Ammon's horn (tissue), 1 donor: ENCODE measurements around the gene MYBL2.

Experiments used
- DNase-seq: peaks from one replicate; pipeline ENCODE4 v3.0.0-alpha.2; 2016; ENCODE audit warnings: low spot score

Gene MYBL2

GRCh38 chr20:43723735-43724134 is 56.8 kb downstream of the MYBL2 start:
- no peak for DNase-seq

GRCh38 chr20:43724383-43724782 is 57.5 kb downstream of the MYBL2 start:
- no peak for DNase-seq

- DNase-seq: no peak
Measured at GRCh38 chr20:43725666-43726065, 58.8 kb downstream of the MYBL2 start.

GRCh38 chr20:43726333-43726732 is 59.4 kb downstream of the MYBL2 start:
- DNase-seq: no peak

- no peak for DNase-seq
Measured at GRCh38 chr20:43726811-43727338, 60.0 kb downstream of the MYBL2 start, which contains the start of gene GTSF1L. TSS of gene GTSF1L (minus strand) at chr20:43727002. CDS start at chr20:43726694, 308 bp downstream.

GRCh38 chr20:43727980-43728590 is 61.2 kb downstream of the MYBL2 start:
- no peak for DNase-seq

- DNase-seq: no peak
Measured at GRCh38 chr20:43728686-43729255, 61.9 kb downstream of the MYBL2 start.

- DNase-seq: no peak
Measured at GRCh38 chr20:43731469-43731868, 64.6 kb downstream of the MYBL2 start.

GRCh38 chr20:43731927-43732326 is 65.0 kb downstream of the MYBL2 start:
- DNase-seq: no peak

- no peak for DNase-seq
Measured at GRCh38 chr20:43736588-43737158, 69.8 kb downstream of the MYBL2 start.

- no peak for DNase-seq
Measured at GRCh38 chr20:43737925-43738324, 71.0 kb downstream of the MYBL2 start.

GRCh38 chr20:43739148-43739749 is 72.3 kb downstream of the MYBL2 start:
- DNase-seq: no peak

GRCh38 chr20:43740642-43741041 is 73.7 kb downstream of the MYBL2 start:
- no peak for DNase-seq

GRCh38 chr20:43744151-43744611 is 77.3 kb downstream of the MYBL2 start:
- DNase-seq: no peak

GRCh38 chr20:43744966-43745730 is 78.2 kb downstream of the MYBL2 start:
- DNase-seq: no peak

- no peak for DNase-seq
Measured at GRCh38 chr20:43746344-43747137, 79.6 kb downstream of the MYBL2 start.

- no peak for DNase-seq
Measured at GRCh38 chr20:43748274-43748673, 81.4 kb downstream of the MYBL2 start.

- DNase-seq: peak; percentile 62
Measured at GRCh38 chr20:43749734-43750294, 82.9 kb downstream of the MYBL2 start.

GRCh38 chr20:43750774-43751166 is 83.9 kb downstream of the MYBL2 start:
- no peak for DNase-seq

GRCh38 chr20:43751167-43752050 is 84.5 kb downstream of the MYBL2 start:
- peak; percentile 32 for DNase-seq
